Duodenal mucosa (tissue), 2 donors: ENCODE data around the gene SORBS2.

Experiments
- H3K27ac ChIP-seq: one replicate; pipeline ENCODE4 v1.7.0; 2013; ENCODE audit warnings: low read depth, low read length
- H3K27me3 ChIP-seq, 2 donors: one replicate each; pipeline ENCODE4 v1.7.0; 2013; ENCODE audit warnings: low read length in 2 of 2, control low read depth in 1 of 2; ENCODE audit not compliant: insufficient read depth in 2 of 2, control insufficient read depth in 1 of 2
- H3K36me3 ChIP-seq, 2 donors: one replicate each; pipeline ENCODE4 v1.7.0; 2013; ENCODE audit warnings: low read length in 2 of 2, control low read depth in 1 of 2; ENCODE audit not compliant: insufficient read depth in 2 of 2, control insufficient read depth in 1 of 2
- H3K4me1 ChIP-seq, 2 donors: one replicate each; pipeline ENCODE4 v1.7.0; 2013; ENCODE audit warnings: low read length in 2 of 2, control low read depth in 1 of 2; ENCODE audit not compliant: insufficient read depth in 2 of 2, control insufficient read depth in 1 of 2
- H3K4me3 ChIP-seq, 2 donors: one replicate each; pipeline ENCODE4 v1.7.0; 2013; ENCODE audit warnings: low read length in 2 of 2, low read depth in 1 of 2
- H3K9ac ChIP-seq, 2 donors: one replicate each; pipeline ENCODE4 v1.7.0; 2013; ENCODE audit warnings: low read length in 2 of 2, low read depth in 1 of 2
- H3K9me3 ChIP-seq, 2 donors: one replicate each; pipeline ENCODE4 v1.7.0; 2013; ENCODE audit warnings: low read length in 2 of 2, control low read depth in 1 of 2; ENCODE audit not compliant: control insufficient read depth in 1 of 2

Gene SORBS2

GRCh38 chr4:185787926-185788679, 23.9 kb downstream of the SORBS2 start:
- H3K4me1 ChIP-seq: no peaks in the 10 kb centered on the region
- no peaks in the 10 kb centered on the region for H3K36me3 ChIP-seq

GRCh38 chr4:185786422-185786821, 25.6 kb downstream of the SORBS2 start:
- Histone ChIP-seq H3K4me1 (no peaks in the 10 kb centered on the region), H3K27ac (no peak overlapping the region)

More at GRCh38 chr4:185787926-185788679, 23.9 kb downstream of the SORBS2 start:
- Histone ChIP-seq H3K4me3 (no peak overlapping the region), H3K9ac (no peak overlapping the region), H3K27me3 (no peaks in the 10 kb centered on the region), H3K9me3 (no peaks in the 10 kb centered on the region), H3K27ac (no peak overlapping the region)

GRCh38 chr4:185783574-185783973, 28.4 kb downstream of the SORBS2 start:
- Histone ChIP-seq H3K27me3 (no peaks in the 10 kb centered on the region), H3K27ac (no peak overlapping the region), H3K9ac (no peak overlapping the region), H3K4me3 (no peak overlapping the region), H3K36me3 (no peaks in the 10 kb centered on the region), H3K9me3 (no peaks in the 10 kb centered on the region), H3K4me1 (no peaks in the 10 kb centered on the region)

More at GRCh38 chr4:185786422-185786821, 25.6 kb downstream of the SORBS2 start:
- no peaks in the 10 kb centered on the region for H3K27me3 ChIP-seq
- no peaks in the 10 kb centered on the region for H3K9me3 ChIP-seq
- no peaks in the 10 kb centered on the region for H3K36me3 ChIP-seq
- no peak overlapping the region for H3K9ac ChIP-seq
- H3K4me3 ChIP-seq: no peak overlapping the region

GRCh38 chr4:185782523-185782922, 29.5 kb downstream of the SORBS2 start:
- H3K9ac ChIP-seq: no peak overlapping the region
- no peaks in the 10 kb centered on the region for H3K9me3 ChIP-seq
- H3K27ac ChIP-seq: no peak overlapping the region
- no peaks in the 10 kb centered on the region for H3K36me3 ChIP-seq
- H3K4me1 ChIP-seq: no peaks in the 10 kb centered on the region
- no peak overlapping the region for H3K4me3 ChIP-seq
- no peaks in the 10 kb centered on the region for H3K27me3 ChIP-seq

- H3K27ac ChIP-seq: no peak overlapping the region
- no peaks in the 10 kb centered on the region for H3K27me3 ChIP-seq
- no peak overlapping the region for H3K4me3 ChIP-seq
- no peaks in the 10 kb centered on the region for H3K36me3 ChIP-seq
- no peak overlapping the region for H3K9ac ChIP-seq
- H3K9me3 ChIP-seq: no peaks in the 10 kb centered on the region
- no peaks in the 10 kb centered on the region for H3K4me1 ChIP-seq
These were observed 30.3 kb downstream of the SORBS2 start for GRCh38 chr4:185781555-185782215.

GRCh38 chr4:185780472-185780871, 31.5 kb downstream of the SORBS2 start:
- H3K9me3 ChIP-seq: no peaks in the 10 kb centered on the region
- H3K9ac ChIP-seq: no peak overlapping the region
- peaks cover 0 to 7% of the 10 kb centered on the region in 2 donors for H3K4me1 ChIP-seq
- H3K27me3 ChIP-seq: no peaks in the 10 kb centered on the region
- H3K4me3 ChIP-seq: no peak overlapping the region
- no peaks in the 10 kb centered on the region for H3K36me3 ChIP-seq
- no peak overlapping the region for H3K27ac ChIP-seq

- H3K36me3 ChIP-seq: no peaks in the 10 kb centered on the region
- peaks cover 7 to 8% of the 10 kb centered on the region in 2 donors for H3K4me1 ChIP-seq
- H3K9ac ChIP-seq: no peak overlapping the region
- H3K27ac ChIP-seq: no peak overlapping the region
- H3K27me3 ChIP-seq: no peaks in the 10 kb centered on the region
- H3K9me3 ChIP-seq: no peaks in the 10 kb centered on the region
- H3K4me3 ChIP-seq: no peak overlapping the region
These were observed 32.5 kb downstream of the SORBS2 start for GRCh38 chr4:185779517-185779916.

- Histone ChIP-seq H3K27ac (no peak overlapping the region), H3K27me3 (no peaks in the 10 kb centered on the region), H3K9me3 (no peaks in the 10 kb centered on the region), H3K4me3 (no peak overlapping the region), H3K36me3 (no peaks in the 10 kb centered on the region), H3K4me1 (peaks cover 16 to 17% of the 10 kb centered on the region in 2 donors), H3K9ac (no peak overlapping the region)
These were observed 33.7 kb downstream of the SORBS2 start for GRCh38 chr4:185778307-185778706.

- no peaks in the 10 kb centered on the region for H3K27me3 ChIP-seq
- H3K4me1 ChIP-seq: peaks cover 17 to 20% of the 10 kb centered on the region in 2 donors
- no peaks in the 10 kb centered on the region for H3K36me3 ChIP-seq
- no peak overlapping the region for H3K27ac ChIP-seq
- no peak overlapping the region for H3K9ac ChIP-seq
- no peaks in the 10 kb centered on the region for H3K9me3 ChIP-seq
- no peak overlapping the region for H3K4me3 ChIP-seq
These were observed 36.0 kb downstream of the SORBS2 start for GRCh38 chr4:185775792-185776555.
